ENCODE measurements around the gene LHX4.
"Not testable (repeated sequence)": the region's sequence is repeated elsewhere in the genome, so short reads cannot be mapped to it uniquely, and the experiment has no call there.

LHX4 gene

GRCh38 chr1:180198196-180198595 lies 31.9 kb upstream of the LHX4 start:
- no peak for DNase-seq

- no peak for DNase-seq
Observed at GRCh38 chr1:180198611-180199010, 31.5 kb upstream of the LHX4 start.

GRCh38 chr1:180199018-180199417 lies 31.0 kb upstream of the LHX4 start:
- DNase-seq, result no peak

- DNase-seq, result no peak
Observed at GRCh38 chr1:180201451-180202200, 28.4 kb upstream of the LHX4 start.

- DNase-seq, result not testable (repeated sequence)
Observed at GRCh38 chr1:180202588-180202987, 27.5 kb upstream of the LHX4 start.

- DNase-seq, result no peak
Observed at GRCh38 chr1:180204231-180204630, 25.8 kb upstream of the LHX4 start.

GRCh38 chr1:180206581-180206980 lies 23.5 kb upstream of the LHX4 start:
- DNase-seq, result no peak

- DNase-seq, result no peak
Observed at GRCh38 chr1:180208264-180208663, 21.8 kb upstream of the LHX4 start.

GRCh38 chr1:180210008-180210620 lies 19.9 kb upstream of the LHX4 start:
- DNase-seq, result no peak

- no peak for DNase-seq
Observed at GRCh38 chr1:180211156-180211859, 18.8 kb upstream of the LHX4 start.

- DNase-seq, result no peak
Observed at GRCh38 chr1:180211860-180212229, 18.2 kb upstream of the LHX4 start.

GRCh38 chr1:180213401-180214170 lies 16.5 kb upstream of the LHX4 start:
- DNase-seq, result no peak

- peak in 1 of 2 experiments; percentile 44 for DNase-seq
Observed at GRCh38 chr1:180215856-180216625, 14.0 kb upstream of the LHX4 start.

- no peak for DNase-seq
Observed at GRCh38 chr1:180217006-180217405, 13.1 kb upstream of the LHX4 start.

GRCh38 chr1:180218806-180219765 lies 11.0 kb upstream of the LHX4 start:
- DNase-seq, result no peak

GRCh38 chr1:180219776-180220175 lies 10.3 kb upstream of the LHX4 start:
- DNase-seq, result no peak

GRCh38 chr1:180221462-180221861 lies 8.6 kb upstream of the LHX4 start:
- DNase-seq, result no peak

GRCh38 chr1:180224902-180225301 lies 5.2 kb upstream of the LHX4 start:
- no peak for DNase-seq

GRCh38 chr1:180225403-180225802 lies 4.7 kb upstream of the LHX4 start:
- DNase-seq, result no peak

- DNase-seq, result no peak
Observed at GRCh38 chr1:180227861-180228647, 2.0 kb upstream of the LHX4 start.
